Fibroblast of upper back skin (primary cell): ENCODE measurements around the gene KRT7.
A peak's percentile ranks its signal among the peaks of the same experiment; 100 is the strongest.

Experiments used
- DNase-seq: peaks from one replicate; pipeline ENCODE4 v3.0.0-alpha.2; 2013

The KRT7 gene

DNA sequence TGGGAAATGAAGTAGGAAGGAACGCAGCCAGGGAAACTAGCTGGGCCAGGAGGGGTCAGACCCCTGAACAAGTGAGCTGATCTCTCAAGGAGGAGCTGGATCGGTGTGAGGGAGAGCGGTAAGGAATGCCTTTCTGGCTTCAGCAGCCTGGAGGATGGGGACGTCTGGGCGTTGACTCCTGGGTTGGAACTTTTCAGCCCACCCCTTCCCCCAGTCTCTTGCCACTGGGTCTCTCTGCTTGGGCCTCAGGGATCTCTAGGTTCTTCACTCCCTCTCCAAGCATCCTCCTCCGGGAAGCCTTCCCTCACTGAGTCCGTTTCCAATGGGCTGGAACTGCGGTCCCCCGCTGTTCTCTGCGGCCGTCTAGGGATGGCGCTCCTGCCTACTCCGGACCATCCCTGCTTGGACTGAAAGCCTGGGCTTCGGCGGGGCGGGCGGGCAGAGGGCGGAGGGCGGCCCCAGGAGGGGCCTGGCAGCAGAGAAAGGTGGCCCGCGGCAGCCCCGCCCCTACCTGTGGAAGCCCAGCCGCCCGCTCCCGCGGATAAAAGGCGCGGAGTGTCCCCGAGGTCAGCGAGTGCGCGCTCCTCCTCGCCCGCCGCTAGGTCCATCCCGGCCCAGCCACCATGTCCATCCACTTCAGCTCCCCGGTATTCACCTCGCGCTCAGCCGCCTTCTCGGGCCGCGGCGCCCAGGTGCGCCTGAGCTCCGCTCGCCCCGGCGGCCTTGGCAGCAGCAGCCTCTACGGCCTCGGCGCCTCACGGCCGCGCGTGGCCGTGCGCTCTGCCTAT, at the start of gene KRT7:
KRT7 (plus strand) TSS at position 570 of the 788 bp plus-strand sequence; CDS start at position 624, 54 bp downstream.
- peak; percentile 49 for DNase-seq

DNA sequence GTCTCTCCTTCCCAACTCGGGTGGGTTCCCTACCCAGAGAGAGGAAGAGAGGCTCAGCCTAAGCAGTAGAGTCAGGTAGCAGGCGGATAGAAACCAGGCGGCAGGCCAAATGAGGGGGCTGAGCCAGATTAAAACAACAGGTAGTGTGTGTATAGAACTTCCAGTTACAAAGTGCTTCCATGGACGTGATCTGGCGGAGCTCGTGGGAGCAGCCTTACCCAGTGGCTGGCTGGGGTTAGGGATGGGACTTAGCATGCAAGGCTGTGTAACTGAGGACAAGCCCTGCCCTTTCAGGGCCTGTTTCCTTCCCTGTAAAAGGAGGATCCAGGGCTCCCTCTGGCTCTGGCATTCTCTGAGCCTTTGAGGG, 49.5 kb upstream of the KRT7 start:
- DNase-seq: no peak

- DNase-seq: no peak
These were observed 49.1 kb upstream of the KRT7 start for GRCh38 chr12:52183971-52184370.

DNA sequence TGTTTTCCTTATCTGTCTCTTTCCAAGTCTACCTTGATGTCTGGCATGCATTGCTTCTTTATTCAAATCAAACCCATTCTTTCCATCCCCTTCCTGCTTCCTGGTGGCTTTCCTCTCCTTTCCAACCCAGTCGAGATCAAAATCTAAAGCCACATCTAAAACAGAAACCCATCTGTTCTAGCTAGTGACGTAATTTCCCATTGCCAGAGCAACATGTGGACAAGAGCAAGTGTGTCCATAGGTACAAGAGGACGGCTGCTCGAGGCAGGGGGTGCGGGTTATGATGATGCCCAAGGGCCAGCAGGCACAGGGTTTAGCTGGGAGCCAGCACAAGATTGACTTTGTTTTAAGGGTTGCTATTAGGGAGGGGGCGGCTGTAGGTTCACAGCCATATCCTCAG, 48.2 kb upstream of the KRT7 start:
- DNase-seq: no peak

- DNase-seq: no peak
These were observed 47.6 kb upstream of the KRT7 start for GRCh38 chr12:52185400-52185967.

GRCh38 chr12:52186118-52186840, 46.8 kb upstream of the KRT7 start:
- DNase-seq: peak; percentile 88

- DNase-seq: no peak
These were observed 45.8 kb upstream of the KRT7 start for GRCh38 chr12:52187206-52187605.

GRCh38 chr12:52187640-52188039, 45.4 kb upstream of the KRT7 start:
- no peak for DNase-seq

- DNase-seq: no peak
These were observed 44.4 kb upstream of the KRT7 start for GRCh38 chr12:52188658-52189057.

DNA sequence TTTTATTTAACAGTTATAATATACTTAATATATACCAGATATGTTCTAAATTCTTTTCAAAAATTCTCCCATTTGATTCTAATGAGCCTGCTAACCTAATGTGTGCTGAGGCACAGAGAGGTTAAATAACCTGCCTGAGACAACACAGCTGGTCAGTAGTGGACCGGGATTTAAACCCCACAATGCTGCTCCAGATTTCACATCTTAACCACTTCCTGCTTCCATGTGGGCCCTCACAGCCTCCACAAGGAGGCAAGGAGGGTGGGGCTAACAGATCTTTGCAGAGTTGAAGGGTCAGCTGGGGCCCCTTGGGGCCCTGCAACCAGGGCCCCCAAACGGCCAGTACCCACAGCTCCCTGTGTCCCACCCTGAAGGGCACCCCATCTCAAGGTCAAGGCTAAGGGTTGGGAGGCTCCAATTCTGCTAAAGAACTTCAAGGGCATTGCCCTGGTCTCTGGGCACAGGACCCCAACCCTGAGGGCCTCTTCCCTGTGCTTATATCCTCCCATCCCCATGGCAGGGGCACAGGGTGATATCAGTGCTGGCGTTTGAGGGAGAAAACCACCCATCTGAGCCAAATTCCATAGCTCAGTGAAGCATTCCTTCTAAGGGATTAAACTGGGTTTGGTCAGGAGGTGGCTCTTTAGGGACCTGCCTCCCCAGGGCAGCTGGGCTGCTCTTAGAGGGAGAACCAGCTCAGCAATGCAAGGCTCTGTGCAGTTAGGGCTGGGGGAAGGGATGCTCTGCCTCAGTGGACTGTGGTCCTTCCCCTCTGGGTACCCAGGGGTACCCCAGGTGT, 43.5 kb upstream of the KRT7 start:
- DNase-seq: peak; percentile 75

- DNase-seq: no peak
These were observed 41.9 kb upstream of the KRT7 start for GRCh38 chr12:52190860-52191729.

- DNase-seq: peak; percentile 99
These were observed 40.9 kb upstream of the KRT7 start, which contains the start of gene KRT80 for GRCh38 chr12:52191841-52192791. Gene KRT80, minus strand, starts transcription at chr12:52192014. Its CDS starts 112 bp downstream, at chr12:52191902.

DNA sequence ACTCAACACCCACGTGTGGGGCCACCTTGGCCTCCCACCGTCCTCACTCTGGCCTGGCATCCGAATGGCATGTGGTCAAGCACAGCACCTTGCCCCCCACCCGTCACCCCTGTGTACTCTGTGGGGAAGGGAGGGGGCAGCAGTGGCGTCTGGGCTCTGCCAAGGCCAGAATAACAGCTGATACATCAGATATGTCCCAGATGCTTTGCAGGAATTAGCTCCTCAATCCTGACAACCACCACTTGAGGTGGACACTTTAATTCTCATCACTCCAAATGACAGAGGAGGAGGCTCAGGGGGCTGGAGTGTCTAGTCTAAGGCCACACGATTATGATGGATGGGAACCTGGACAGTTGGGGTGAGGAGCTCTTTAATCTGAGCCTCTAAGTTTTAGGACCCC, 39.5 kb upstream of the KRT7 start:
- DNase-seq: no peak

DNA sequence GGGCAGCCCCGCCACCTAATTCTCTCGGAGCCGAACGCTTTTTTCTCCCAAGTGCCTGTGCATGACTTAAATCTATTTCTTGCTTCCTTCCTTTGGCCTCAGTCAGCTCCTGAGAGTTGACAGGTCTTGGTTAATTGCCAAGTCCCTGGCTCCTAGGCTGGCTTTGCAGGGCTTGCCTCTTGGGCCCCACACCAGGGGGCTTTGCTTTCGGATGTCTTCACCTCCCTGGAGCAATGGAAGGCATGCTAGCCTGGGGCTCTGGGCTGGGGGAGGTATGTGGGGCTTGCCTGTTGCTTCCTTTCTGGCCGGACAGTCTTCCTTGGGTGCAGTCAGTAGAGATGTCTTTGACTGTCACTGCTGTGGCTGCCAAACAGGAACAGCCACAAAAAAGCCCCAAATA, 39.1 kb upstream of the KRT7 start:
- peak; percentile 65 for DNase-seq

GRCh38 chr12:52195065-52195730, 37.8 kb upstream of the KRT7 start:
- DNase-seq: no peak

DNA sequence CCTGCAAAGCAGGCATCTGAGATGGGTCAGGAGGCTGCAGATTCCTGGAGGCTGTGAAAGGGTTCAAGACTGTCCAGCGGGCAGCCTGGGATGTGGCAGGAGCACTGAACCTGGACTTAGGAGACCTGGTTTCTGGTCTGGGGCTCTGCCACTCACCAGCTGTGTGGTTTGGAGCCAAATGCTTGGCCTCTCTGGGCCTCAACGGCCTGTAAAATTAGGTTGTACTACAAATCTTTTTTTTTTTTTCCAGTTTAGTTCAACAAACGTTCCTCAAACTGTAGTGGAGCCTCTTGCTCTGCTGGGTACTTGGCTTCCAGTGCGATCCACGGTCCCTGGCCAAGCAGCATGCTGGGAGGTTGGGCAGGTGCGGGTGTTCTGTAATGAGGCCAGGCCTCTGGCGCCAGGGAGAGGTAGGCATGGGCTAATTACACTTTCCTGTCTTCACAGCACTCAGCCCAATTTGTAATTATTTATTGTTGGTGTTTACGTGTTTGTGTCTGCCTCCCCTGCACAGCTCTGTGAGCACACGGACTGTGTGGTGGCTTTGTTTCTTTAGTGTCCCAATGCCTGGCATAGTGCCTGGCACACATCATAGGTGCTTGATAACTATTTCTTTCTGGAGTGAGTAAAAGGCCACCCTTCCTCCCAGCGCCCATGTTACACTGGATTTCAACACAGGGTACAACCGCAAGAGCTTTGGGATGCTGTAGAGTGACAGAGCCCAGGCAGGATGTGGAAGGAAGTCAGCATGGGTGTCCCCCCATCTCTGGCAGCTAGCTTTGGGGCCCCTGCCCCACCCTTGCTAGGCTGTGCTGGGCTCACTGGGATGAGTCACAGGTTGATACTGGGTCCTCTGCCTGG, 35.4 kb upstream of the KRT7 start:
- no peak for DNase-seq

- no peak for DNase-seq
These were observed 34.4 kb upstream of the KRT7 start for GRCh38 chr12:52198454-52199215.

DNA sequence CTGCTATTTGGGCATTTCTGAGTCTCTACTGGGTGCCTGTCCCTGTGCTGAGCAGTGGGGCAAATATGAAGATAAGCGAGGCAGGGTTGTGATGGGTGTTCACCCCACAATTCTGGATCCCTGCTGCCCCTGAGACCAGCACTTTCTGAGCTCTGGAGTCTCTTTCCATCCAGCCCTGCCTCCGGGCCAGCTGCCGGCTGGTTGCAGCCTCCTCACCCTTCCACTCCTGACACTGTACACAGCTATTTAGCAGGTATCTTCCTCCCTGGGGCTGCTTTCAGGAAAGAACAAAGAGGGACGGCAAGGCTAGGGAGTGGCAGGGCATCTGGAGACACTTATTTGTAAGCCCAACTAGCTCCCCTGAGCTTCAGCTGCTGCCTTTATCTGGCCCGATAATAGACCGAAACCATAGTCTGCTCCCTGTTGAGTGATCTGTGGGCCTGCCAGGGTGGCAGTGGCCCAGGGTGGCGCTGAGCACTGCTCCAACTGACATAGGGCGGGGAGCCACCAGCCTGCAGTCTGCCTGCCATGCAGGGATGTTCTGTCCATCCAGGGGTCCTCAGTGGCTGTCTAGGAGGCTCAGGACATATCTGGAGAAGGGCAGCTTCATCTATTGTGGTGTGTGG, 33.6 kb upstream of the KRT7 start:
- no peak for DNase-seq
